ENCODE results near the gene SCN1A. TPM values are rescaled to one million over a fixed set of nuclear protein-coding genes. Genes with fewer than 3 reads are reported as not detected.

Gene SCN1A
- total RNA-seq, 1 donor from 2014 or later = 1.8 TPM

GRCh38 chr2:166042356-166042755, 85.5 kb downstream of the SCN1A start:
- Mint-ChIP-seq H3K9me3 (ENCODE audit: unreplicated experiment) (no peaks in the 10 kb centered on the region), H3K4me3 (ENCODE audit: unreplicated experiment) (no peak overlapping the region), H3K27ac (ENCODE audit: unreplicated experiment) (no peak overlapping the region), H3K36me3 (ENCODE audit: unreplicated experiment) (no peaks in the 10 kb centered on the region), H3K4me1 (ENCODE audit: low read depth, unreplicated experiment) (no peaks in the 10 kb centered on the region), H3K27me3 (ENCODE audit: unreplicated experiment) (no peaks in the 10 kb centered on the region)
- no peak for TF ChIP-seq CTCF (IDR thresholded peaks at IDR 0.05; ENCODE audit: partially characterized antibody, unreplicated experiment)
- no peak for DNase-seq

- Mint-ChIP-seq H3K27me3 (ENCODE audit: unreplicated experiment) (no peaks in the 10 kb centered on the region), H3K9me3 (ENCODE audit: unreplicated experiment) (no peaks in the 10 kb centered on the region), H3K4me3 (ENCODE audit: unreplicated experiment) (no peak overlapping the region), H3K4me1 (ENCODE audit: low read depth, unreplicated experiment) (no peaks in the 10 kb centered on the region), H3K36me3 (ENCODE audit: unreplicated experiment) (no peaks in the 10 kb centered on the region), H3K27ac (ENCODE audit: unreplicated experiment) (no peak overlapping the region)
- DNase-seq = no peak
- TF ChIP-seq CTCF (IDR thresholded peaks at IDR 0.05; ENCODE audit: partially characterized antibody, unreplicated experiment) = no peak
Observed at GRCh38 chr2:166041613-166042012, 86.2 kb downstream of the SCN1A start.

- Mint-ChIP-seq H3K9me3 (ENCODE audit: unreplicated experiment) (no peaks in the 10 kb centered on the region), H3K4me3 (ENCODE audit: unreplicated experiment) (no peak overlapping the region), H3K4me1 (ENCODE audit: low read depth, unreplicated experiment) (no peaks in the 10 kb centered on the region), H3K36me3 (ENCODE audit: unreplicated experiment) (no peaks in the 10 kb centered on the region), H3K27me3 (ENCODE audit: unreplicated experiment) (no peaks in the 10 kb centered on the region), H3K27ac (ENCODE audit: unreplicated experiment) (no peak overlapping the region)
- no peak for TF ChIP-seq CTCF (IDR thresholded peaks at IDR 0.05; ENCODE audit: partially characterized antibody, unreplicated experiment)
- DNase-seq = no peak
Observed at GRCh38 chr2:166032361-166032760, 95.5 kb downstream of the SCN1A start.

- Mint-ChIP-seq H3K4me1 (ENCODE audit: low read depth, unreplicated experiment) (no peaks in the 10 kb centered on the region), H3K9me3 (ENCODE audit: unreplicated experiment) (no peaks in the 10 kb centered on the region), H3K27me3 (ENCODE audit: unreplicated experiment) (no peaks in the 10 kb centered on the region), H3K36me3 (ENCODE audit: unreplicated experiment) (no peaks in the 10 kb centered on the region), H3K27ac (ENCODE audit: unreplicated experiment) (no peak overlapping the region), H3K4me3 (ENCODE audit: unreplicated experiment) (no peak overlapping the region)
- no peak for DNase-seq
- TF ChIP-seq CTCF (IDR thresholded peaks at IDR 0.05; ENCODE audit: partially characterized antibody, unreplicated experiment) = no peak
Observed at GRCh38 chr2:166031054-166031453, 96.8 kb downstream of the SCN1A start.

GRCh38 chr2:166025313-166025712, 102.5 kb downstream of the SCN1A start:
- Mint-ChIP-seq H3K4me3 (ENCODE audit: unreplicated experiment) (no peak overlapping the region), H3K9me3 (ENCODE audit: unreplicated experiment) (no peaks in the 10 kb centered on the region), H3K4me1 (ENCODE audit: low read depth, unreplicated experiment) (no peaks in the 10 kb centered on the region), H3K27me3 (ENCODE audit: unreplicated experiment) (no peaks in the 10 kb centered on the region), H3K36me3 (ENCODE audit: unreplicated experiment) (no peaks in the 10 kb centered on the region), H3K27ac (ENCODE audit: unreplicated experiment) (no peak overlapping the region)
- no peak for TF ChIP-seq CTCF (IDR thresholded peaks at IDR 0.05; ENCODE audit: partially characterized antibody, unreplicated experiment)
- no peak for DNase-seq

Measured in glutamatergic neuron (in vitro differentiated cells).